ENCODE measurements around the gene CGAS. TPM values are rescaled to one million over a fixed set of nuclear protein-coding genes. Genes with fewer than 3 reads are reported as not detected.
"Not testable (repeated sequence)": the region's sequence is repeated elsewhere in the genome, so short reads cannot be mapped to it uniquely, and the experiment has no call there.

CGAS gene
- total and polyA plus RNA-seq, 5 donors from 2014 or later, result 9.0 to 24.2 (median 12.8) TPM

- no peak for ATAC-seq (ENCODE audit: low read depth in 2 of 2)
- H3K9me3 Mint-ChIP-seq, result no peaks in the 10 kb centered on the region
- no peak overlapping the region for H3K4me3 Mint-ChIP-seq
Measured at GRCh38 chr6:73382462-73383113, 69.5 kb downstream of the CGAS start.

GRCh38 chr6:73381531-73381930 is 70.6 kb downstream of the CGAS start:
- DNase-seq, result not testable (repeated sequence)

More at GRCh38 chr6:73382462-73383113, 69.5 kb downstream of the CGAS start:
- H3K4me3 ChIP-seq (ENCODE audit: low read depth, low read length), result no peak overlapping the region
- H3K4me1 Mint-ChIP-seq, result no peaks in the 10 kb centered on the region
- no peaks in the 10 kb centered on the region for H3K36me3 Mint-ChIP-seq
- peaks cover 11% of the 10 kb centered on the region for H3K27me3 Mint-ChIP-seq
- no peaks in the 10 kb centered on the region for H3K9me3 ChIP-seq (ENCODE audit: control insufficient read depth in 2 of 2, low read length in 2 of 2)
- no peaks in the 10 kb centered on the region for H3K4me1 ChIP-seq (ENCODE audit: control insufficient read depth, insufficient read depth, low read length, poor library complexity, severe bottlenecking)
- no peak for DNase-seq
- no peak overlapping the region for H3K27ac Mint-ChIP-seq
- H3K27me3 ChIP-seq (ENCODE audit: control insufficient read depth, insufficient read depth, low read length), result no peaks in the 10 kb centered on the region
- no peak overlapping the region for H3K27ac ChIP-seq (ENCODE audit: insufficient read depth, low read length, poor library complexity, severe bottlenecking)
- H3K36me3 ChIP-seq (ENCODE audit: control insufficient read depth, insufficient read depth, low read length), result no peaks in the 10 kb centered on the region

GRCh38 chr6:73377225-73377624 is 74.9 kb downstream of the CGAS start:
- Mint-ChIP-seq H3K27ac (peak overlapping the region in 1 of 3 donors; percentile 15), H3K27me3 (peaks cover 11% of the 10 kb centered on the region), H3K36me3 (no peaks in the 10 kb centered on the region), H3K4me3 (no peak overlapping the region), H3K4me1 (no peaks in the 10 kb centered on the region), H3K9me3 (peaks cover 0 to 2% (median 0%) of the 10 kb centered on the region in 7 donors)
- no peak overlapping the region for H3K4me3 ChIP-seq (ENCODE audit: low read depth, low read length)
- H3K9me3 ChIP-seq (ENCODE audit: control insufficient read depth in 2 of 2, low read length in 2 of 2), result peaks cover 2% of the 10 kb centered on the region in 2 experiments
- ATAC-seq (ENCODE audit: low read depth in 2 of 2), result no peak
- no peak for DNase-seq
- no peaks in the 10 kb centered on the region for H3K36me3 ChIP-seq (ENCODE audit: control insufficient read depth, insufficient read depth, low read length)
- no peak overlapping the region for H3K27ac ChIP-seq (ENCODE audit: insufficient read depth, low read length, poor library complexity, severe bottlenecking)
- no peaks in the 10 kb centered on the region for H3K27me3 ChIP-seq (ENCODE audit: control insufficient read depth, insufficient read depth, low read length)
- no peaks in the 10 kb centered on the region for H3K4me1 ChIP-seq (ENCODE audit: control insufficient read depth, insufficient read depth, low read length, poor library complexity, severe bottlenecking)

More at GRCh38 chr6:73381531-73381930, 70.6 kb downstream of the CGAS start:
- not testable (repeated sequence) for ATAC-seq (ENCODE audit: low read depth in 2 of 2); H3K27ac Mint-ChIP-seq; H3K4me1 ChIP-seq (ENCODE audit: control insufficient read depth, insufficient read depth, low read length, poor library complexity, severe bottlenecking); H3K4me3 ChIP-seq (ENCODE audit: low read depth, low read length); H3K27ac ChIP-seq (ENCODE audit: insufficient read depth, low read length, poor library complexity, severe bottlenecking); H3K27me3 ChIP-seq (ENCODE audit: control insufficient read depth, insufficient read depth, low read length); H3K9me3 ChIP-seq (ENCODE audit: control insufficient read depth in 2 of 2, low read length in 2 of 2); H3K36me3 ChIP-seq (ENCODE audit: control insufficient read depth, insufficient read depth, low read length); H3K36me3 Mint-ChIP-seq; H3K4me1 Mint-ChIP-seq; H3K9me3 Mint-ChIP-seq
- H3K27me3 Mint-ChIP-seq, result peaks cover 11% of the 10 kb centered on the region
- peak overlapping the region in 1 of 4 donors; percentile 57 for H3K4me3 Mint-ChIP-seq

GRCh38 chr6:73375216-73375615 is 76.9 kb downstream of the CGAS start:
- Histone ChIP-seq H3K36me3 (ENCODE audit: control insufficient read depth, insufficient read depth, low read length) (no peaks in the 10 kb centered on the region), H3K4me1 (ENCODE audit: control insufficient read depth, insufficient read depth, low read length, poor library complexity, severe bottlenecking) (no peaks in the 10 kb centered on the region), H3K27me3 (ENCODE audit: control insufficient read depth, insufficient read depth, low read length) (no peaks in the 10 kb centered on the region), H3K27ac (ENCODE audit: insufficient read depth, low read length, poor library complexity, severe bottlenecking) (no peak overlapping the region), H3K4me3 (ENCODE audit: low read depth, low read length) (no peak overlapping the region), H3K9me3 (ENCODE audit: control insufficient read depth in 2 of 2, low read length in 2 of 2) (peaks cover 2 to 8% of the 10 kb centered on the region in 2 experiments)
- no peak for DNase-seq
- Mint-ChIP-seq H3K4me3 (no peak overlapping the region), H3K27me3 (peaks cover 4% of the 10 kb centered on the region), H3K9me3 (peaks cover 0 to 3% (median 0%) of the 10 kb centered on the region in 7 donors), H3K36me3 (no peaks in the 10 kb centered on the region), H3K27ac (no peak overlapping the region), H3K4me1 (no peaks in the 10 kb centered on the region)
- ATAC-seq (ENCODE audit: low read depth in 2 of 2), result no peak

Other genes with a start within 250 kb of the CGAS start
- gene KHDC1L, start 226.8 kb downstream of the CGAS start, total RNA-seq, result 0.67 TPM
- not detected for gene KHDC1L, start 226.8 kb downstream of the CGAS start, polyA plus RNA-seq
- gene KHDC1, start 189.1 kb downstream of the CGAS start, total RNA-seq, result 3.2 TPM
- 1 to 10 TPM; 2.2 to 4.5 (median 2.9) TPM for gene KHDC1, start 189.1 kb downstream of the CGAS start, polyA plus RNA-seq
- not detected for gene DPPA5, start 98.0 kb downstream of the CGAS start, total RNA-seq
- not detected for gene DPPA5, start 98.0 kb downstream of the CGAS start, polyA plus RNA-seq
- gene KHDC3L, start 89.6 kb downstream of the CGAS start, total RNA-seq, result not detected
- not detected for gene KHDC3L, start 89.6 kb downstream of the CGAS start, polyA plus RNA-seq
- gene OOEP, start 82.4 kb downstream of the CGAS start, total RNA-seq, result 0.69 TPM
- gene OOEP, start 82.4 kb downstream of the CGAS start, polyA plus RNA-seq, result 1 to 10 TPM in 1 of 4 donors, under 1 TPM in 3; 0.23 to 1.1 (median 0.38) TPM
- gene DDX43, start 57.5 kb downstream of the CGAS start, total RNA-seq, result 1.4 TPM
- gene DDX43, start 57.5 kb downstream of the CGAS start, polyA plus RNA-seq, result 1 to 10 TPM in 2 of 4 donors, under 1 TPM in 2; 0.59 to 3.6 (median 1.1) TPM
- 69.9 TPM for gene MTO1, start 9.4 kb upstream of the CGAS start, total RNA-seq
- 10 to 100 TPM; 34.9 to 46.1 (median 41.6) TPM for gene MTO1, start 9.4 kb upstream of the CGAS start, polyA plus RNA-seq
- 10,044 TPM for gene EEF1A1, start 68.7 kb upstream of the CGAS start, total RNA-seq
- gene EEF1A1, start 68.7 kb upstream of the CGAS start, polyA plus RNA-seq, result over 10,000 TPM in 2 of 4 donors, 1,000 to 10,000 TPM in 2; 6,574 to 12,846 (median 10,671) TPM
- 7.4 TPM for gene SLC17A5, start 201.7 kb upstream of the CGAS start, total RNA-seq
- 1 to 10 TPM; 6.0 to 9.2 (median 7.5) TPM for gene SLC17A5, start 201.7 kb upstream of the CGAS start, polyA plus RNA-seq
- gene CD109, start 243.9 kb upstream of the CGAS start, total RNA-seq, result 1.3 TPM
- gene CD109, start 243.9 kb upstream of the CGAS start, polyA plus RNA-seq, result under 1 TPM; 0.02 to 0.32 (median 0.06) TPM